Hepatocyte (in vitro differentiated cells): Measurements from ENCODE around the gene TMPRSS5. TPM values are rescaled to one million over a fixed set of nuclear protein-coding genes. Genes with fewer than 3 reads are reported as not detected.

Source experiments
- DNase-seq: peaks from one replicate; pipeline ENCODE4 v3.0.0-alpha.2; 2016; ENCODE audit warnings: low spot score
- H2AFZ ChIP-seq: fragments of 200-600 bp; sonication (generic); 2 replicates; pipeline ENCODE4 v1.6.0; 2016; ENCODE audit warnings: antibody characterized with exemption, mild to moderate bottlenecking
- H3K27ac ChIP-seq: fragments of 200-600 bp; sonication (generic); 2 replicates; pipeline ENCODE4 v1.5.1; 2016; ENCODE audit warnings: mild to moderate bottlenecking
- H3K27me3 ChIP-seq: fragments of 200-600 bp; sonication (generic); 2 replicates; pipeline ENCODE4 v1.6.1; 2016
- H3K36me3 ChIP-seq: fragments of 200-600 bp; sonication (generic); replicated peaks from 2 replicates; pipeline ENCODE4 v1.5.1; 2016; ENCODE audit warnings: low read depth; ENCODE audit not compliant: insufficient read depth
- H3K4me1 ChIP-seq: fragments of 200-600 bp; sonication (generic); 2 replicates; pipeline ENCODE4 v1.5.1; 2016; ENCODE audit warnings: mild to moderate bottlenecking, moderate library complexity; ENCODE audit not compliant: insufficient read depth
- H3K4me2 ChIP-seq: fragments of 200-600 bp; sonication (generic); 2 replicates; pipeline ENCODE4 v1.6.0; 2016
- H3K4me3 ChIP-seq: fragments of 200-600 bp; sonication (generic); 2 replicates; pipeline ENCODE4 v1.5.1; 2016; ENCODE audit warnings: mild to moderate bottlenecking
- H3K79me2 ChIP-seq: fragments of 200-600 bp; sonication (generic); 2 replicates; pipeline ENCODE4 v1.6.0; 2017; ENCODE audit warnings: mild to moderate bottlenecking
- H3K9me2 ChIP-seq: fragments of 200-600 bp; sonication (generic); replicated peaks from 2 replicates; pipeline ENCODE4 v1.6.0; 2017; ENCODE audit warnings: mild to moderate bottlenecking; ENCODE audit not compliant: insufficient read depth
- H3K9me3 ChIP-seq: fragments of 200-600 bp; sonication (generic); 2 replicates; pipeline ENCODE4 v1.5.1; 2016; ENCODE audit warnings: low read depth, mild to moderate bottlenecking
- H4K20me1 ChIP-seq: fragments of 200-600 bp; sonication (generic); 2 replicates; pipeline ENCODE4 v1.6.0; 2016; ENCODE audit warnings: mild to moderate bottlenecking; ENCODE audit not compliant: insufficient read depth, poor library complexity, severe bottlenecking
- EZH2 ChIP-seq: fragments of 200-600 bp; sonication (generic); IDR thresholded peaks from 2 replicates; pipeline ENCODE4 v1.6.1; 2016; ENCODE audit warnings: antibody characterized with exemption, mild to moderate bottlenecking, borderline replicate concordance
- EZH2phosphoT487 ChIP-seq: fragments of 200-600 bp; sonication (generic); IDR thresholded peaks from one replicate; pipeline ENCODE4 v1.6.1; 2018; ENCODE audit warnings: antibody characterized with exemption, mild to moderate bottlenecking, low read depth, moderate library complexity; ENCODE audit not compliant: unreplicated experiment, severe bottlenecking
- WGBS: methylation state at CpG from one replicate; pipeline ENCODE4 v1.1.6; 2016; ENCODE audit warnings: low lambda C conversion rate; ENCODE audit errors: missing lambda C conversion rate; 5-methylcytosine and 5-hydroxymethylcytosine counted together
- polyA plus RNA-seq: library from polyadenylated mRNA; unstranded; fragments of >200 nt; fragmentation: Nextera tagmentation; extraction: Ambion mirVana; gene quantifications from 2 replicates; pipeline ENCODE4 v1.2.1, GENCODE V29; 2016
- total RNA-seq: library from RNA; depleted of rRNA; stranded (reverse); fragments of >200 nt; gene quantifications from 2 replicates; pipeline ENCODE4 v1.2.3, GENCODE V29; 2014
- TF ChIP-seq, protein P1 (sequence below): fragments of 200-600 bp; sonication (generic); IDR thresholded peaks from 2 replicates; pipeline ENCODE4 v1.5.1; 2016; ENCODE audit warnings: antibody characterized with exemption, mild to moderate bottlenecking; ENCODE audit not compliant: poor library complexity

The TMPRSS5 gene
- total and polyA plus RNA-seq, 2 experiments from 2014 or later: 0.20 to 0.63 TPM

DNA sequence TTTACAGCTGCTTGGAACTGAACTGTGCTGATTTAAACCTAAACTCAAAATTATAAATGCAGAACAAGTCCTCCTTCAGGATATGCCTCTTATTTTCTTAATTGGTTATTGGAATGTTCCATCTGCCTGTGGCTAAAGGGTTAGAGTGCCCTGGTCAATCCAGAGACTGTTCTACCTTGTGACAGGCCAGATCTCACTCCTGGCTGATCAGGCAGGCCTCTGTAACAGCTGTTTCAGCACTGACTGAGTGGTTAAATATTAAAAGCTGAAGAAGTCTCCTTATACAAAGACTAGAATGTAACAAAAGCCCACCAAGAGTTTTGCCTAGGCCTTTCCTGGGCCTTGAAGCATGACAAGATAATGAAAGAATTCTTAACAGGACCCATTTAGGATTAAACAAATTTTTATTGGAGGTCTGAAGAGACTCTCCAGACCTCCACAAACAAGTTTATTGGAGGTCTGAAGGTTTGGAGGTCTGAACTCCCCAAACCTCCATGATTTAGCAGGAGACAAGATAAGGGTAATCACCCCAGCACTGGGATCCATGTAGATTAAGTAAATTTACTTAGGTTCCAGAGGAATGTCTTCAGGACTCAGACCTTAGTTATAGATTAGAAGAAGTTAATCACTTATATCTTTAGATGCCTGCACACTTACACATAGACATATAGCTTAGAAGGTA is 35.8 kb downstream of the TMPRSS5 start:
- no peak for TF ChIP-seq EZH2phosphoT487
- no peak for TF ChIP-seq EZH2
- TF ChIP-seq, protein P1, sequence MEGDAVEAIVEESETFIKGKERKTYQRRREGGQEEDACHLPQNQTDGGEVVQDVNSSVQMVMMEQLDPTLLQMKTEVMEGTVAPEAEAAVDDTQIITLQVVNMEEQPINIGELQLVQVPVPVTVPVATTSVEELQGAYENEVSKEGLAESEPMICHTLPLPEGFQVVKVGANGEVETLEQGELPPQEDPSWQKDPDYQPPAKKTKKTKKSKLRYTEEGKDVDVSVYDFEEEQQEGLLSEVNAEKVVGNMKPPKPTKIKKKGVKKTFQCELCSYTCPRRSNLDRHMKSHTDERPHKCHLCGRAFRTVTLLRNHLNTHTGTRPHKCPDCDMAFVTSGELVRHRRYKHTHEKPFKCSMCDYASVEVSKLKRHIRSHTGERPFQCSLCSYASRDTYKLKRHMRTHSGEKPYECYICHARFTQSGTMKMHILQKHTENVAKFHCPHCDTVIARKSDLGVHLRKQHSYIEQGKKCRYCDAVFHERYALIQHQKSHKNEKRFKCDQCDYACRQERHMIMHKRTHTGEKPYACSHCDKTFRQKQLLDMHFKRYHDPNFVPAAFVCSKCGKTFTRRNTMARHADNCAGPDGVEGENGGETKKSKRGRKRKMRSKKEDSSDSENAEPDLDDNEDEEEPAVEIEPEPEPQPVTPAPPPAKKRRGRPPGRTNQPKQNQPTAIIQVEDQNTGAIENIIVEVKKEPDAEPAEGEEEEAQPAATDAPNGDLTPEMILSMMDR: no peak
- no peaks in the 10 kb centered on the region for H3K36me3 ChIP-seq
- H4K20me1 ChIP-seq: no peaks in the 10 kb centered on the region
- no peaks in the 10 kb centered on the region for H3K79me2 ChIP-seq
- no peak for DNase-seq
- no peak overlapping the region for H3K4me2 ChIP-seq
- peaks cover 23% of the 10 kb centered on the region for H3K4me1 ChIP-seq
- peak overlapping the region; percentile 51 for H3K27ac ChIP-seq
- H3K27me3 ChIP-seq: no peaks in the 10 kb centered on the region
- H2AFZ ChIP-seq: no peak overlapping the region
- H3K9me2 ChIP-seq: no peaks in the 10 kb centered on the region
- H3K9me3 ChIP-seq: no peaks in the 10 kb centered on the region
- H3K4me3 ChIP-seq: no peak overlapping the region

DNA sequence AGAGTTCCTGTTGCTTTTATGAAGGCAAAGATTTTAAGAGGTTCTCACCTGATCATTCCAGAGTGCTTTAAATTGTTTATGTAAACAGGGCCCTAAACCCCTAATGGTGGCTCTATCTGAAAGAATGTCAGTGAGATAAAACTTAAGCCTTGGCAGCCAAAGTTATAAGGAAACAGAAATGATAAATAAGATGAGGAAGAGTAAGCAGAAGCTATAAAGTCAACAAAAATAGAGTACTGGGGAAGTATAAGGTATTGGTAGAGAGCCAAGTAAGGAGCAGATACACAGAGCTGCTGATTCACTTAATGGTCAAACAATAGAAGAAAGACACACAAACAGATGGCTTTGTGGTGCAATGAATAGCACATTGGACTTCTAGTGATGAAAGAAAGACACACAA is 37.9 kb downstream of the TMPRSS5 start:
- no peak overlapping the region for H3K4me2 ChIP-seq
- no peak overlapping the region for H3K4me3 ChIP-seq
- H3K27me3 ChIP-seq: no peaks in the 10 kb centered on the region
- no peaks in the 10 kb centered on the region for H3K9me3 ChIP-seq
- peaks cover 31% of the 10 kb centered on the region for H3K4me1 ChIP-seq
- H3K9me2 ChIP-seq: no peaks in the 10 kb centered on the region
- no peaks in the 10 kb centered on the region for H4K20me1 ChIP-seq
- TF ChIP-seq EZH2phosphoT487 (no peak), EZH2 (no peak)
- TF ChIP-seq, protein P1: no peak
- peak overlapping the region; percentile 53 for H3K27ac ChIP-seq
- DNase-seq: no peak
- no peaks in the 10 kb centered on the region for H3K36me3 ChIP-seq
- no peaks in the 10 kb centered on the region for H3K79me2 ChIP-seq
- no peak overlapping the region for H2AFZ ChIP-seq

- no peak overlapping the region for H3K4me2 ChIP-seq
- H3K27me3 ChIP-seq: no peaks in the 10 kb centered on the region
- no peak for DNase-seq
- WGBS: 87% methylated on average over 1 of the region's 1 CpG
- H3K27ac ChIP-seq: peak overlapping the region; percentile 53
- H3K36me3 ChIP-seq: no peaks in the 10 kb centered on the region
- no peaks in the 10 kb centered on the region for H3K9me3 ChIP-seq
- H3K4me1 ChIP-seq: peaks cover 31% of the 10 kb centered on the region
- no peaks in the 10 kb centered on the region for H3K79me2 ChIP-seq
- H3K4me3 ChIP-seq: no peak overlapping the region
- TF ChIP-seq EZH2phosphoT487: no peak
- TF ChIP-seq, protein P1: no peak
- TF ChIP-seq EZH2: no peak
- no peak overlapping the region for H2AFZ ChIP-seq
- H3K9me2 ChIP-seq: no peaks in the 10 kb centered on the region
- H4K20me1 ChIP-seq: no peaks in the 10 kb centered on the region
These were observed 38.3 kb downstream of the TMPRSS5 start for GRCh38 chr11:113667801-113668200.

GRCh38 chr11:113666584-113666983 is 39.5 kb downstream of the TMPRSS5 start:
- H3K36me3 ChIP-seq: no peaks in the 10 kb centered on the region
- no peaks in the 10 kb centered on the region for H3K9me2 ChIP-seq
- H3K79me2 ChIP-seq: no peaks in the 10 kb centered on the region
- H3K9me3 ChIP-seq: no peaks in the 10 kb centered on the region
- no peaks in the 10 kb centered on the region for H4K20me1 ChIP-seq
- no peak overlapping the region for H3K27ac ChIP-seq
- 100% methylated on average over 2 of the region's 2 CpGs for WGBS
- H3K4me3 ChIP-seq: no peak overlapping the region
- H2AFZ ChIP-seq: no peak overlapping the region
- peaks cover 31% of the 10 kb centered on the region for H3K4me1 ChIP-seq
- TF ChIP-seq EZH2 (no peak), EZH2phosphoT487 (no peak)
- TF ChIP-seq, protein P1: no peak
- DNase-seq: no peak
- no peaks in the 10 kb centered on the region for H3K27me3 ChIP-seq
- H3K4me2 ChIP-seq: no peak overlapping the region
